LNCAP (cell line): Measurements from ENCODE around the gene ERMARD.

ENCODE experiments used
- TF ChIP-seq, protein P1 (sequence below): fragments of 450-650 bp; IDR thresholded peaks from 2 replicates; pipeline ENCODE4 v1.5.1; 2017; ENCODE audit warnings: mild to moderate bottlenecking

ERMARD gene

DNA sequence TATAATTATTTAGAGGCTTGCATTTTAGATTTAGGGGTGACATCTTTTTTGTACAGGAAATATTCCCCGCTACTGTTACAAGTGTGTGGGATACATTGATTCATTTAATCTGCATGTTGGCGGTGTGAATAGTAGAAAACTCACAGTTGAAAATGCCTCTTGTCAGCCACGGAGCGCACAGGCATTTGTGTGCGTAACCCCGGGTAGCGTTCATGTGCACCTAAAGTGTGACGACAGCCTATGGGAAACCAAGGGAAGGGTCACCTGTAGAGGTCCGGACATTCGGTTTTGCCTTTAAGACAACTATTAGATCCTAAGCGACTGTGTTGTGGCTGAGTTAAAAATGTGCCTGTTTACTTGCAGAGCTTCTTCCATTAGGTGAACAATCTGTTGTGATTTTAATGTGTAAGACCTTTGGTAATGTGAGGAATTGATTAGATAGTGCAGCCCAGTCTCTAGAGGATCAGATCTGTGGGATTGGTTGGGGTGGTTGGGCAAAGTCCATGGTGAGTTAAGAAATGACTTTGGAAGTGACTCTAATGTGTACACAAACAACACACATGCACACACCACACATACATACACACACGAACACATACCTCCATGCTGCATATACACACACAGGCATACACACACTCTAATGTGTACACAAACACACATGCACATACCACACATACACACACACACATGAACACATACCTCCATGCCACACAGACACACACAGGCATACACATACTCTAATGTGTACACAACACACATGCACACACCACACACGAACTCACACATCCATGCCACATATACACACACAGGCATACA is 15.7 kb downstream of the ERMARD start:
- TF ChIP-seq, protein P1, sequence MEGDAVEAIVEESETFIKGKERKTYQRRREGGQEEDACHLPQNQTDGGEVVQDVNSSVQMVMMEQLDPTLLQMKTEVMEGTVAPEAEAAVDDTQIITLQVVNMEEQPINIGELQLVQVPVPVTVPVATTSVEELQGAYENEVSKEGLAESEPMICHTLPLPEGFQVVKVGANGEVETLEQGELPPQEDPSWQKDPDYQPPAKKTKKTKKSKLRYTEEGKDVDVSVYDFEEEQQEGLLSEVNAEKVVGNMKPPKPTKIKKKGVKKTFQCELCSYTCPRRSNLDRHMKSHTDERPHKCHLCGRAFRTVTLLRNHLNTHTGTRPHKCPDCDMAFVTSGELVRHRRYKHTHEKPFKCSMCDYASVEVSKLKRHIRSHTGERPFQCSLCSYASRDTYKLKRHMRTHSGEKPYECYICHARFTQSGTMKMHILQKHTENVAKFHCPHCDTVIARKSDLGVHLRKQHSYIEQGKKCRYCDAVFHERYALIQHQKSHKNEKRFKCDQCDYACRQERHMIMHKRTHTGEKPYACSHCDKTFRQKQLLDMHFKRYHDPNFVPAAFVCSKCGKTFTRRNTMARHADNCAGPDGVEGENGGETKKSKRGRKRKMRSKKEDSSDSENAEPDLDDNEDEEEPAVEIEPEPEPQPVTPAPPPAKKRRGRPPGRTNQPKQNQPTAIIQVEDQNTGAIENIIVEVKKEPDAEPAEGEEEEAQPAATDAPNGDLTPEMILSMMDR, result no peak

DNA sequence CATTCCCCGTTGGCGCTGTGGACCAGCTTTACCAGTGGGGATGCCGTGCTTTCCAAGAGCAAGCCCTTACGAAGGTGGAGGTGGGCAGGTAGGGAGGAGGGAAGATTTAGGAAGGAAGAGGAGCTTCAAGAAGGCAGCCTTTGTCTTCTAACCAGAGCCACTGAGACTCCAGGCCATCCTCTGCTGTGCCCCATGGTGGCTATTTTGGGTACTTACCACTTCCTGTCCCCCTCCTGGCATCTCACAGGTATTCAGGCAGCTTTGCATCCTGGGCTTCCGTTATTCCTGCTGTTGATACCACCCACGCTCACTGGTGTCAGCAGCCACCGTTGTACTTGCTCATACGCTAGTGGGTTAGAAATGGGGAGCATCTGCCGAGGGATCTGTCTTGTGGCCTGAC is 22.9 kb downstream of the ERMARD start:
- TF ChIP-seq, protein P1, result no peak

DNA sequence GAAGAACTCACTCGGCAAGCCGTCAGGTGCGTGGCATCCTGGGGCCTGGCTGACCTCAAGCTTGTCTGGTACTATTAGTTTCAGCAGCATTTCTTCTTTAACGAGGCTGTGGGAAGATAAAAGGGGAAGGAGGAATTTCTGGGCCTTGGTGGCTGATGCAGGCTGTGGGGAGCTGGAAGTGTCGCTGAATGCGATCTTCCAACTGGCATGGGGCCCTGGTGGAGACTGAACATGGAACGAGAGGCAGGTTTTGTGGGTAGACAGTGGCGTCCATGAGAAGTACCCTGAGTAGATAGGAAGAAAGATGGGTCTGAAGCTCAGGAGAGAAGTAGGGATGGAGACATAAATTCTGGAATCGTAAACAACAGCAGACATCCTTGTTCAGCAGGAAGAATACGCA is 23.9 kb downstream of the ERMARD start:
- TF ChIP-seq, protein P1, result no peak

DNA sequence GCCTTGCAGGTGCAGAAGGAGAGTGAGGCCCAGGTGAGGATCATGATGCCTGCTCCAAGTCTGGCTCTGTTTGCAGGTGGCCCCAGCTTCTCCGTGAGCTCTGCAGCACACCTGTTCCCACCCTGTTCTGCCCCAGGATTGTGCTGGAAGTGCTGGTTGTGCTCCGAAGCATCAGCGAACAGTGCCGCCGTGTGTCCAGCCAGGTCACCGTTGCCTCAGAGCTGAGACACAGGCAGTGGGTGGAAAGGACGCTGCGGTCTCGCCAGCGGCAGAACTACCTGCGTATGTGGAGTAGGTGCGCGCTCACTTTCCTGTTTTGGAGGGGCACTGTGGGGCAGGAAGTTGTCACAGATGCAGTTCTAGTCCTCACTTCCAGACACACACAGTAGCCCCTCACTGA is 25.0 kb downstream of the ERMARD start:
- TF ChIP-seq, protein P1, result no peak

DNA sequence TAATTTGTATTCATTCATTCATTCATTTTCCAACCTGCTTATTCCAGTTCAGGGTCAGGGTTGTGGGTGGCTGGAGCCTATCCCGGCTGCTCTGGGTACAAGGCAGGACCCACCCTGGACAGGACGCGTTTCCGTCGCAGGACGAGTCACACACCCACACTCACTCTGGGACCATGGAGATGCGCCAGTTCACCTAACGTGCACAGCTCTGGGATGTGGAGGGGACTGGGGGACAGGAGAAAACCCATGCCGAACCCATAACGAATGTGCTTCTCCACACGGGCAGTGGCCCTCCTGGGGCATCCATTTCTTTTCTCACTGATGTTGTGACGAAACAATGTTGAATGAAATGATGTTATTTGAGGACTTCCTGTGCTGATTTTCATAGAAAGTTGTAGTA is 26.5 kb downstream of the ERMARD start:
- TF ChIP-seq, protein P1, result no peak

DNA sequence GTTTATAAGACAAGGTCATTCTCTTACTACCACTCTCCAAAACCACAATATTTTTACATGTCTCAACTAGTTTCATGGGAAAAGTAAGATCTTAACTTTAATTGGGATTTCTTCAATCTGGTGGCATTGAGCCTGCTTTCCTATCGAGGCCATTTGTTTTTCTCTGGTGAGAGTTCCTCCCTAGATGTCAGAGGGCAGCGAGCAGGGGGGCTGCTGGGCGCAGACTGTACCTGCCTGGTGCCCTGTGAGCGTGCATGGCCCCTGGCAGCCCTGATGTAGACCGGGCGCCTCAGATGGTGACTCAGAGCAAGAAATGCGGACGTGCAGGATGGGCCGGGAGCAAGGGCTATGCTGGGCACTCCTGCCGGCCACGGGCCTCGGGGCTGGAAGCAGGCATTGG is 27.2 kb downstream of the ERMARD start:
- TF ChIP-seq, protein P1, result no peak

DNA sequence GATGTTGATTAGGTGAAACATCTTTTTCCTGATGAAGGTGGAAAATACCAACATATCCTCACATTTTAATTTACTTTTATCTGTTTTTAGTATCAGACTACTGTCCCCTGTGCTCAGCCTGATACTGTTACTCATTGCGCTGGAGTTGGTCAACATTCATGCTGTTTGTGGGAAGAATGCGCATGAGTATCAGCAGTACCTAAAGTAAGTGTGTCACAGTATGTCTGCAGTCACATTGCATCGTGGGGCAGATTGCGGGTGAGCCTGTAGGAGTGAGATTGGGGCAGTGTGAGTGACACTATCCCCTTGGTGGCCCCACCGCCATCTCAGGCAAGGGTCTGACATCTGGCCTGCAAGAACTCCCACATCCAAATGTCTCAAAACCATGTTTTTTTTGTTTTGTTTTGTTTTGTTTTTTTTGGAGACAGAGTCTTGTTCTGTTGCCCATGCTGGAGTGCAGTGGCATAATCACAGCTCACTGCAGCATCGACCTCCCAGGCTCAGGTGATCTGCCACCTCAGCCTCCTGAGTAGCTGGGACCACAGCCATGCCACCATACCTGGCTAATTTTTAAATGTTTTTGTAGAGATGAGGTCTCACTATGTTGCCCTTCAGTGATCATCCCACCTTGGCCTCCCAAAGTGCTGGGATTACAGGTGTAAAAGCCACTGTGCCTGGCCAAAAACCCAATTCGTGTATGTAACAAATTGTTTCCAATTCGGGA is 27.8 kb downstream of the ERMARD start:
- TF ChIP-seq, protein P1, result no peak
